ENCODE data around the gene POLE3. TPM values are rescaled to one million over a fixed set of nuclear protein-coding genes. Genes with fewer than 3 reads are reported as not detected.

Gene POLE3
- total RNA-seq, 1 donor, result 54.0 TPM

DNA sequence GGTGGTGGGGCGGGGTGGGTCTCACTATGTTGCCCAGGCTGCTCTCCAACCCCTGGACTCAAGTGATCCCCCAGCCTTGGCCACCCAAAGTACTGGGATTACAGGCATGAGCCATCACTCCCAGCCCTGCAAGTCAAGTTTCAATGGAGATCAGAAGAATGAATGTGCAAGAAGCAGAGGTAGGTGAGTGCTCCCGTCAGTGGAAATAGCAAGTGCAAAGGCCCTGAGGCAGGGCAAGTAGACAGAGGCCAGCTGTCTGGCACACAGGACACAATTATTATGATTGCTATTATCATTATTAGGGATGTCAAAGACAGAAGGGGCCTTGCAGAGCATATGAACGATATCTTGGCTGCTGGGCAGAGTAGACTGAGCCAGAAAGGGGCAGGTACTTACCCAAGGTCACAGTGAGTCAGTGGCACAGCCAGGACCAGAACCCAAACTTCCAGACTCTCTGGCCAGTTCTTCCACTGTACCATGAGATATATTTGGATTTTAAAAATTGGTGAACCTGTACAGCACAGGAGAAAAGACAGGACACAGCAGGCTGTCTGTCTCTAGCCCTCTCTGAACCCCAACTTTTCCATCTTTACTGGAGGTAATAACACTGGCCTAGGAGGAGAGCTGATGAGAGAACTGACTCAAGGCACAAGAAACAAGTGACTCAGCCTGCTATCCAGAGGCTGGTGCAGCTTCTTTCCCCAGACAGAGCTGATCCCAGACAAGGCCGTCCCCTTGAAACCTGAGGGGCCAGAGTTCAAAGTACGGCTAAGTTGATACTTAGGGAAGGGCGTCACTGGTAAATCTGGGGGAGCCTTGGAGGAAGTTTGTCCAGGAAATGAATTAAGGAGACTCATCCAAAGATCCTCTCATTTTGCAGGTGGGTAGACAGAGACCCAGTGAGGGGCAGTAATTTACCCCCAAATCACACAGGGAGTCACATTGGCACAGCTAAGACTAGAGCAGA lies 35.1 kb downstream of the POLE3 start:
- TF ChIP-seq, protein P1, sequence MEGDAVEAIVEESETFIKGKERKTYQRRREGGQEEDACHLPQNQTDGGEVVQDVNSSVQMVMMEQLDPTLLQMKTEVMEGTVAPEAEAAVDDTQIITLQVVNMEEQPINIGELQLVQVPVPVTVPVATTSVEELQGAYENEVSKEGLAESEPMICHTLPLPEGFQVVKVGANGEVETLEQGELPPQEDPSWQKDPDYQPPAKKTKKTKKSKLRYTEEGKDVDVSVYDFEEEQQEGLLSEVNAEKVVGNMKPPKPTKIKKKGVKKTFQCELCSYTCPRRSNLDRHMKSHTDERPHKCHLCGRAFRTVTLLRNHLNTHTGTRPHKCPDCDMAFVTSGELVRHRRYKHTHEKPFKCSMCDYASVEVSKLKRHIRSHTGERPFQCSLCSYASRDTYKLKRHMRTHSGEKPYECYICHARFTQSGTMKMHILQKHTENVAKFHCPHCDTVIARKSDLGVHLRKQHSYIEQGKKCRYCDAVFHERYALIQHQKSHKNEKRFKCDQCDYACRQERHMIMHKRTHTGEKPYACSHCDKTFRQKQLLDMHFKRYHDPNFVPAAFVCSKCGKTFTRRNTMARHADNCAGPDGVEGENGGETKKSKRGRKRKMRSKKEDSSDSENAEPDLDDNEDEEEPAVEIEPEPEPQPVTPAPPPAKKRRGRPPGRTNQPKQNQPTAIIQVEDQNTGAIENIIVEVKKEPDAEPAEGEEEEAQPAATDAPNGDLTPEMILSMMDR (IDR thresholded peaks at IDR 0.05; ENCODE audit: insufficient read depth, low read depth, low read length), result no peak
- no peak for DNase-seq (ENCODE audit: low read depth)
- H3K4me3 ChIP-seq (ENCODE audit: low read depth, low read length), result no peak overlapping the region

DNA sequence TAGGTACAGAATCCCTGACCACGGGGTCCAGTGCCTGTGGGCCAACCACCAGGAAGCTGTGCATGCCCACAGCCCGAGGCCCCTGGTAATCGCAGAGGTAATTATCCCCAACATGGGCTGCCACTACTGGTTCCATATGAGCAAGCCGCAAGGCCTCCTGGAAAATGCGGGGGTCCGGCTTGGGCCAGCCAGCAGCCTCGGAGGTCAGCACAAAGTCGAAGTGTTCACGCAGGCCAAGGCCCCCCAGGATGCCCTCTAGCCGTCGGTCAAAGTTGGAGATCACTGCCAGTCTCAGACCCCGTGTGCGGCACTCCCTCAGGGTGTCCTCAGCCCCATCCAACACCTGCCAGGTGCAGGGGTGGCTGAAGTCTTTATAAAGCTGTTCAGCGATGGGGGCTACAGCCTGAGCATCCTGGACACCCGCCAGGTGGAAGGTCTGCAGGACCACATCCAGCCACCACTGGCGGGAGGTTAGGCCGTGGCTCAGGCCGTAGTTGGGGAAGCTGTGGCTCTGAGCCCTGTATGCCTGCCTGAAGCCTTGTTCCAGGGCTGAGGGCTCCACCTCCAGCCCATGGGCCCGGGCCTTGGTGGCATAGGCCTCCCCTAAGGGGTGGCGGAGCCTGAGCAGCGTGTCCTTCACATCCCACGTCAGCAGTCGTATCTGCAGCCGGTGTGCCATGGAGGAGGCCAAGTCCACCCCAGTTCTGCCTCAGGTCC lies 36.6 kb downstream of the POLE3 start:
- TF ChIP-seq, protein P1 (IDR thresholded peaks at IDR 0.05; ENCODE audit: insufficient read depth, low read depth, low read length), result no peak
- DNase-seq (ENCODE audit: low read depth), result no peak
- no peak overlapping the region for H3K4me3 ChIP-seq (ENCODE audit: low read depth, low read length)

DNA sequence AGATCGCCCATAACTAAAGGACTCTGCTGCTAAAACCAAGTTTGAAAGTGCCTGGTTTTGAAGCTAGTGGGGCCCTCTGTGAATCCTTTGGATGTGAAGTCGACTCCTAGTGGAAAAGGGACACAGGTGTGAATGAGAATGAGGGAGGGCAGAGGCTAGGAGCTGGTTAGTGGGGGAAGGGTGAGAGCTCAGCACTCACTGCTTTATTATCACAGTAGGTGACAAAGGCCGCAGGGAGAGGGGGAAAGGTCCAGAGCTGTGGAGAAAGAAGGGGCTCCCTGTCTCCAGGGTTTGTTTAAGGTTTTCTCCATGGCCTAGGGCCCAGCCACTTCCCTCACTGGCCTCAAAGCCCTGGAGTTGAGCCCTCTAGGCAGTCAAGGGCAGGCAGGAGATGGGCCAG lies 37.2 kb downstream of the POLE3 start:
- H3K4me3 ChIP-seq (ENCODE audit: low read depth, low read length), result no peak overlapping the region
- TF ChIP-seq, protein P1 (IDR thresholded peaks at IDR 0.05; ENCODE audit: insufficient read depth, low read depth, low read length), result no peak
- DNase-seq (ENCODE audit: low read depth), result no peak

DNA sequence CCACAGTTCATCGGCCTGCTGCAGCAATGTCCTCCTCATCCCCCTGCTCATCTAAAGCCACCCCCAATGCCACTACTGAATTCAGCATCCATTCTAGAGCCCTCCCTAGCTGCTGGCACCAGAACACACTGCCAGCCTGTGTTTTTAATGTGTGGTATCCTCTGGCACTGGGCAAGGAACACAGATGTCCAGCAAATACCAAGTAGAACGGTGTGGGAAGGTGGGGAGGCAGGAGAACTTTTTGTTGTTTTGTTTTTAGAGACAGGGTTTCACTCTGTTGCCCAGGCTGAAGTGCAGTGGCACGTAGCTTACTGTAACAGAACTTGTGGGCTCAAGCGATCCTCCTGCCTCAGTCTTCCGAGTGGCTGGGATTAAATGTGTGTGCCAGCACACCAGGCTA lies 38.4 kb downstream of the POLE3 start:
- no peak for DNase-seq (ENCODE audit: low read depth)
- no peak overlapping the region for H3K4me3 ChIP-seq (ENCODE audit: low read depth, low read length)
- TF ChIP-seq, protein P1 (IDR thresholded peaks at IDR 0.05; ENCODE audit: insufficient read depth, low read depth, low read length), result no peak

DNA sequence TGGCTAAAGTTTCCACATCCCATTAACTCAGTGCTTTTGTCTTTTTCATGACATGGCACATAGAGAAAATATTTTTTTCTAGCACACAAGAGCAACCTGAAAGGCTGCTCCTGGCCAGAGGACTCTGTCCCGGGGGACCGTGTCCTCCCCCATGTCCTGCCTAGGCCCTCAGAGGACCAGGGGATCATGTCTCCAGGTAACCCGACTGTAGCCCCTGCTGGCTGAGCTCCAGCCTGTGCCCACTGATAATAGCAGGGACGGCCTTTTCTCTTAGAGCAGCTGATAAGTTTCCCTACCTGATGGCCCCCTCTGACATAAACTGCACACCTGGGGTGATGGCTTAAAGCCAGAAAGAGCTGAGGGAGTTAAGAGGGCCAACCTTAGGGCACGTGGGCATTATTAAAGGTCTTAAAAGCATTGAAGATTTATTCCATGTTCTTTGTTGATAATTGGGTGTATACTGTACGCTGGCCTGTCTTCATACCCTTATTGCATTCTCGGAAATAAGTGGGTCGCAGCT lies 39.6 kb downstream of the POLE3 start:
- no peak overlapping the region for H3K4me3 ChIP-seq (ENCODE audit: low read depth, low read length)
- TF ChIP-seq, protein P1 (IDR thresholded peaks at IDR 0.05; ENCODE audit: insufficient read depth, low read depth, low read length), result no peak
- no peak for DNase-seq (ENCODE audit: low read depth)

DNA sequence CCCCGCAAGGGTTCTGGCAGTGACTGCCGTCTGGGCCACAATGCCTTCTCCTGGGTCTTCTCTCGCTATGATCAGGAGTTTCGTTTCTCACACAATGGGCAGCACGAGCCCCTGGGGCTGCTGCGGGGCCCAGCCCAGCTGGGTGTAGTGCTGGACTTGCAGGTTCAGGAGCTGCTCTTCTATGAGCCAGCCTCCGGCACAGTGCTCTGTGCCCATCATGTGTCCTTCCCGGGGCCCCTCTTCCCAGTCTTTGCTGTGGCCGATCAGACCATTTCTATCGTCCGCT lies 40.7 kb downstream of the POLE3 start:
- TF ChIP-seq, protein P1 (IDR thresholded peaks at IDR 0.05; ENCODE audit: insufficient read depth, low read depth, low read length), result no peak
- no peak for DNase-seq (ENCODE audit: low read depth)
- H3K4me3 ChIP-seq (ENCODE audit: low read depth, low read length), result no peak overlapping the region

All from fibroblast of villous mesenchyme (primary cell).